ENCODE data around the gene ZSCAN10. TPM values are rescaled to one million over a fixed set of nuclear protein-coding genes. Genes with fewer than 3 reads are reported as not detected.

The ZSCAN10 gene
- total RNA-seq, 3 donors from 2014 or later (not counting 1 experiment from before 2014, with no cell fraction given): 0.65 to 0.96 (median 0.77) TPM

DNA sequence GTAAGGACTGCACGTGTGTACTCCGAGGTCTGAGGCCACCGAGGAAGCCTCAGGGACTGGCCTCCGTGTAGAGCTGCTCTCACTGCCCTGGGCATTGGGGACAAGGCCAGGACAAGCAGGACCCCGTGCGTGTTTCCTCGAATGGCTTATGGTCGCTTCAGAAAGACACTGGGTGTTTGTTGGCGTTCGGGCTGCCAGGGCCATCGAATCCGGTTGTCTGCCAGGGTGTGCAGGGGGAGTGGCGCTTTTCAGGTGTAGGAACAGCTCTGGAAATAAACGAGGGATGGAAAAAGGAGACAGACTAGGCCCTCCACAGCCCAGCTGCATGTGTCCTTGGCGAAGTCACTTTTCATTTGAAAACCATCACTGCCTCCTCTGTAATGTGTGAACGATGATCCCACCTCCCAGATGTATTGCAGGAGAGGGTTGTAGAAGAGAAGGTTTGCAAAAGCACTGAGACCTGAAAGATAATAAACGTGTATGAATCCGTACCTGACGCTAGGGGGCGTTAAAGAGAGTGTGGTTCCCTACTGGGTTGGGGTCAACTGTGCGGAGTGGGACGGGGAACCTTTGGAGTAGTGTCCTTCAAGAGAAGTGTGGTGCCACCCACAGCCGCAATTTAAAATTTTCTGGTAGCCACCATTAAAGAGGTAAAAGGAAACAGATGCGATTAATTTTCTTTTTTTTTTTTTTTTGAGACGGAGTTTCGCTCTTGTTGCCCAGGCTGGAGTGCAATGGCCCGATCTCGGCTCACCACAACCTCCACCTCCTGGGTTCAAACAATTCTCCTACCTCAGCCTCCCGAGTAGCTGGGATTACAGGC lies 2.1 kb upstream of the ZSCAN10 start:
- H3K9me3 ChIP-seq (ENCODE audit: control insufficient read depth, insufficient read depth, low read length): no peaks in the 10 kb centered on the region
- H3K36me3 ChIP-seq (ENCODE audit: control insufficient read depth, insufficient read depth, low read length): no peaks in the 10 kb centered on the region
- no peaks in the 10 kb centered on the region for H3K27me3 Mint-ChIP-seq (ENCODE audit: low read depth in 2 of 2)
- intact Hi-C loops (cut with micrococcal nuclease): no loop called here
- peak; percentile 23 to 43 (median 27) for ATAC-seq
- no peak overlapping the region for H3K27ac ChIP-seq (ENCODE audit: low read length)
- H3K4me3 Mint-ChIP-seq: peak overlapping the region; percentile 85
- no peaks in the 10 kb centered on the region for H3K9me3 Mint-ChIP-seq
- H3K27me3 ChIP-seq (ENCODE audit: control insufficient read depth, insufficient read depth, low read length): no peaks in the 10 kb centered on the region
- 66% methylated on average over 21 of the region's 29 CpGs for WGBS (ENCODE audit: insufficient coverage)
- peak overlapping the region; percentile 77 to 89 for H3K27ac Mint-ChIP-seq
- H3K4me1 ChIP-seq (ENCODE audit: control insufficient read depth, insufficient read depth, low read length): peaks cover 47% of the 10 kb centered on the region
- peak; percentile 85 for TF ChIP-seq CTCF (IDR thresholded peaks at IDR 0.05)
- H3K4me1 Mint-ChIP-seq: peaks cover 30 to 39% of the 10 kb centered on the region in 2 donors
- no peak overlapping the region for H3K4me3 ChIP-seq (ENCODE audit: low read length)
- H3K36me3 Mint-ChIP-seq: no peaks in the 10 kb centered on the region
- DNase-seq: peak in 1 of 2 donors; percentile 86

- Mint-ChIP-seq H3K4me1 (peaks cover 21 to 41% of the 10 kb centered on the region in 2 donors), H3K4me3 (peak overlapping the region; percentile 82), H3K27ac (peak overlapping the region; percentile 72 to 89), H3K9me3 (no peaks in the 10 kb centered on the region), H3K36me3 (no peaks in the 10 kb centered on the region), H3K27me3 (ENCODE audit: low read depth in 2 of 2) (no peaks in the 10 kb centered on the region)
- H3K4me1 ChIP-seq (ENCODE audit: control insufficient read depth, insufficient read depth, low read length): peaks cover 47% of the 10 kb centered on the region
- peak; percentile 71 to 94 for DNase-seq
- TF ChIP-seq CTCF (IDR thresholded peaks at IDR 0.05): no peak
- intact Hi-C loops (cut with micrococcal nuclease): loop anchor here (5.0 kb wide), 1 partner anchor 43 kb away; no protein-coding TSS in a partner anchor
- H3K4me3 ChIP-seq (ENCODE audit: low read length): peak overlapping the region; percentile 21
- no peaks in the 10 kb centered on the region for H3K9me3 ChIP-seq (ENCODE audit: control insufficient read depth, insufficient read depth, low read length)
- H3K27ac ChIP-seq (ENCODE audit: low read length): no peak overlapping the region
- H3K27me3 ChIP-seq (ENCODE audit: control insufficient read depth, insufficient read depth, low read length): no peaks in the 10 kb centered on the region
- peak; percentile 81 to 92 (median 85) for ATAC-seq
- no peaks in the 10 kb centered on the region for H3K36me3 ChIP-seq (ENCODE audit: control insufficient read depth, insufficient read depth, low read length)
- 9% methylated on average over 39 of the region's 39 CpGs for WGBS (ENCODE audit: insufficient coverage)
Observed at GRCh38 chr16:3099732-3100499, 822 bp upstream of the ZSCAN10 start.

GRCh38 chr16:3099395-3099731 lies 269 bp upstream of the ZSCAN10 start:
- ATAC-seq (no peak), DNase-seq (no peak)
- H3K4me1 Mint-ChIP-seq: peaks cover 26 to 47% of the 10 kb centered on the region in 2 donors
- no peak overlapping the region for H3K4me3 Mint-ChIP-seq
- Histone ChIP-seq H3K27ac (ENCODE audit: low read length) (no peak overlapping the region), H3K4me3 (ENCODE audit: low read length) (no peak overlapping the region), H3K4me1 (ENCODE audit: control insufficient read depth, insufficient read depth, low read length) (peaks cover 50% of the 10 kb centered on the region), H3K9me3 (ENCODE audit: control insufficient read depth, insufficient read depth, low read length) (no peaks in the 10 kb centered on the region), H3K36me3 (ENCODE audit: control insufficient read depth, insufficient read depth, low read length) (no peaks in the 10 kb centered on the region), H3K27me3 (ENCODE audit: control insufficient read depth, insufficient read depth, low read length) (no peaks in the 10 kb centered on the region)
- TF ChIP-seq CTCF (IDR thresholded peaks at IDR 0.05): no peak
- H3K27me3 Mint-ChIP-seq (ENCODE audit: low read depth in 2 of 2): no peaks in the 10 kb centered on the region
- H3K36me3 Mint-ChIP-seq: no peaks in the 10 kb centered on the region
- intact Hi-C loops (cut with micrococcal nuclease): loop anchor here (5.0 kb wide), 1 partner anchor 42 kb away; no protein-coding TSS in a partner anchor
- WGBS (ENCODE audit: insufficient coverage): 96% methylated on average over 5 of the region's 5 CpGs
- no peaks in the 10 kb centered on the region for H3K9me3 Mint-ChIP-seq
- H3K27ac Mint-ChIP-seq: peak overlapping the region; percentile 38 to 72

All from natural killer cell (primary cell).